Ascending aorta (tissue), 2 donors: ENCODE results near the gene ATP6V1B1. TPM values are rescaled to one million over a fixed set of nuclear protein-coding genes. Genes with fewer than 3 reads are reported as not detected.

Source experiments
- DNase-seq, 2 donors: peaks; one replicate each; pipeline ENCODE4 v3.0.0-alpha.2; 2019; ENCODE audit warnings: low spot score in 2 of 2
- H3K27ac ChIP-seq, 2 donors: fragments of 200-600 bp; sonication (generic); one replicate each; pipeline ENCODE4 v1.5.1; 2016 to 2017; ENCODE audit warnings: mild to moderate bottlenecking in 1 of 2
- H3K27me3 ChIP-seq: fragments of 200-600 bp; sonication (generic); one replicate; pipeline ENCODE4 v1.5.1; 2017
- H3K36me3 ChIP-seq, 2 donors: fragments of 200-600 bp; sonication (generic); one replicate each; pipeline ENCODE4 v1.5.1; 2016
- H3K4me1 ChIP-seq, 2 donors: fragments of 200-600 bp; sonication (generic); one replicate each; pipeline ENCODE4 v1.5.1; 2016 to 2017; ENCODE audit warnings: mild to moderate bottlenecking in 1 of 2
- H3K4me3 ChIP-seq, 2 donors: fragments of 200-600 bp; sonication (generic); one replicate each; pipeline ENCODE4 v1.5.1; 2016 to 2017; ENCODE audit warnings: mild to moderate bottlenecking in 1 of 2
- H3K9me3 ChIP-seq, 2 donors: fragments of 200-600 bp; sonication (generic); one replicate each; pipeline ENCODE4 v1.5.1; 2016
- intact Hi-C: fragments of 100-400 bp; cut with DNase I; formaldehyde crosslinking; loops from one replicate; pipeline ENCODE4 v1.15.1; 2023
- total RNA-seq: library from RNA; depleted of rRNA; stranded (reverse); fragments of >200 nt; gene quantifications from one replicate; pipeline ENCODE4 v1.1.0, GENCODE V29; 2016
- TF ChIP-seq, protein P1 (sequence below), 3 experiments: fragments of 200-600 bp in 2 of 3; fragments of 450-650 bp in 1 of 3; sonication (generic) in 2 of 3; IDR thresholded peaks; one replicate each; pipeline ENCODE4 v1.5.1; 2016 to 2019; ENCODE audit warnings: antibody characterized with exemption in 3 of 3, mild to moderate bottlenecking in 1 of 3, moderate library complexity in 1 of 3

ATP6V1B1 gene
- total RNA-seq, 1 donor from 2014 or later: not detected

DNA sequence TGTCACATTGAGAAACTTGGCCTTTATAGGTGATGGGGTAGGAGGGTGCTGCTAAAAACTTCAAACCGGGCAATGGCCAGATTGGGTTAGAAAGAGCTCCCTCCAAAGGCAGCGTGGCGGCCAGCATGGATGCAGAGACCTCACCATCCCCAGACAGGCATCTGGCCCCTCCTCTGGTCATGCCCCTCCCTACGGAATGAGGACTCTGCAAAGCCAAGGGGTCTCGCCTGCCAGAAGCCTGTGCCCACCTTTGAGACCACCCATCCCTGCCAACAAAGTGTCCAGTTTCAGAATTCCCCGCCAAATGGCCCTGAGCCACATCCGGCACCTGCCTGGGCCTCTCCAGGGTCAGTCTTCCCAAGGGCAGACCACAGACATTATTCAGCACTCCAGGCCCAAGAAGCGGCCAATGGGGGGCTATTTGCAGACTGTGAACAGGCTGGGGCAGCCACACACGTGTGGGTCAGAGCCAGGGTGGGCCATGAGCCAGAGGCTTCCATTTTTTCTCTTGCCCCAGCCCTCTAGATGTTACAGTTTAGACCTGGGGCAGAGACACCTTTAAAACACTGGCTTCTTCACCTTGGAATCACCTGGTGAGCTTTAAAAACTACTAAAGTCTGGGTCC is 4.2 kb upstream of the ATP6V1B1 start:
- Histone ChIP-seq H3K27ac (no peak overlapping the region), H3K9me3 (no peaks in the 10 kb centered on the region), H3K36me3 (no peaks in the 10 kb centered on the region), H3K27me3 (no peaks in the 10 kb centered on the region), H3K4me1 (no peaks in the 10 kb centered on the region), H3K4me3 (no peak overlapping the region)
- intact Hi-C loops: no loop called here
- TF ChIP-seq, protein P1, sequence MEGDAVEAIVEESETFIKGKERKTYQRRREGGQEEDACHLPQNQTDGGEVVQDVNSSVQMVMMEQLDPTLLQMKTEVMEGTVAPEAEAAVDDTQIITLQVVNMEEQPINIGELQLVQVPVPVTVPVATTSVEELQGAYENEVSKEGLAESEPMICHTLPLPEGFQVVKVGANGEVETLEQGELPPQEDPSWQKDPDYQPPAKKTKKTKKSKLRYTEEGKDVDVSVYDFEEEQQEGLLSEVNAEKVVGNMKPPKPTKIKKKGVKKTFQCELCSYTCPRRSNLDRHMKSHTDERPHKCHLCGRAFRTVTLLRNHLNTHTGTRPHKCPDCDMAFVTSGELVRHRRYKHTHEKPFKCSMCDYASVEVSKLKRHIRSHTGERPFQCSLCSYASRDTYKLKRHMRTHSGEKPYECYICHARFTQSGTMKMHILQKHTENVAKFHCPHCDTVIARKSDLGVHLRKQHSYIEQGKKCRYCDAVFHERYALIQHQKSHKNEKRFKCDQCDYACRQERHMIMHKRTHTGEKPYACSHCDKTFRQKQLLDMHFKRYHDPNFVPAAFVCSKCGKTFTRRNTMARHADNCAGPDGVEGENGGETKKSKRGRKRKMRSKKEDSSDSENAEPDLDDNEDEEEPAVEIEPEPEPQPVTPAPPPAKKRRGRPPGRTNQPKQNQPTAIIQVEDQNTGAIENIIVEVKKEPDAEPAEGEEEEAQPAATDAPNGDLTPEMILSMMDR (IDR thresholded peaks at IDR 0.05): no peak
- DNase-seq: no peak

DNA sequence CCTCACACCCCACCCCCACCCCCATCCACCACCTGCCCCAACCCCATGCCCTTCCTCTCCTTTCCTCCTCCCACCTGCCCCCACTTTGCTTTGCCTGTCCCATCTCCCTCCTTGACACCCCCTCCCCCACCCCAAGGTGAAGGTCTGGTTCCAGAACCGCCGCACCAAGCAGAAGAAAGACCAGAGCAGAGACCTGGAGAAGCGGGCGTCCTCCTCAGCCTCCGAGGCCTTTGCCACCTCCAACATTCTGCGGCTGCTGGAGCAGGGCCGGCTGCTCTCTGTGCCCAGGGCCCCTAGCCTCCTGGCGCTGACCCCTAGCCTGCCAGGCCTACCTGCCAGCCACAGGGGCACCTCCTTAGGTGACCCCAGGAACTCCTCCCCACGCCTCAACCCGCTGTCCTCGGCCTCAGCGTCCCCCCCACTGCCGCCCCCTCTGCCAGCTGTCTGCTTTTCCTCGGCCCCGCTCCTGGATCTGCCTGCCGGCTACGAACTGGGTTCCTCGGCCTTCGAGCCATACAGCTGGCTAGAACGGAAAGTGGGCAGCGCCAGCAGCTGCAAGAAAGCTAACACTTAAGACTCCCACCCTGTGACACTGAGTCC is 3.0 kb upstream of the ATP6V1B1 start:
- H3K9me3 ChIP-seq: no peaks in the 10 kb centered on the region
- no peak for DNase-seq
- TF ChIP-seq, protein P1 (IDR thresholded peaks at IDR 0.05): no peak

DNA sequence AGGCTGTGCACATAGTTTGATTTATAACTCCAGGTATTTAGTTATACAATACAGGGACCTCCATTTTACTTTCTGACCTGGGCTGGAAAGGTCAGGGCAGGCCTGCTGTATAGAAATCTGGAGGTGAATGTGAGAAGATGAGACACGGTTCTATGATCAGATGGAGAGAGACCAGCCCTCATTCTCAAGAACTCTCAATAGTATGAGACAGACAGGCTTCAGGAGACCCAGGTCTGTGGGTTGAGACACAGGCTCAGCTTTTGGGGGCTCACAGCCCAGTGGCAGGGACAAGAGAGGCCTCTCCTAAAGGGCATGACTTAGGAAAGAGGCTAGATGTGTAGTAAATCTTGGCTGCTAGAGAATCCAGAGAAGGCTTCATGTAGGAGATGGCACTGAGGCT is 719 bp upstream of the ATP6V1B1 start:
- Histone ChIP-seq H3K27ac (no peak overlapping the region), H3K4me1 (no peaks in the 10 kb centered on the region), H3K9me3 (no peaks in the 10 kb centered on the region), H3K36me3 (no peaks in the 10 kb centered on the region), H3K27me3 (no peaks in the 10 kb centered on the region), H3K4me3 (no peak overlapping the region)
- intact Hi-C loops: no loop called here
- no peak for DNase-seq
- TF ChIP-seq, protein P1 (IDR thresholded peaks at IDR 0.05): no peak

More for the DNA sequence above, 3.0 kb upstream of the ATP6V1B1 start:
- H3K36me3 ChIP-seq: no peaks in the 10 kb centered on the region
- no peak overlapping the region for H3K27ac ChIP-seq
- intact Hi-C loops: no loop called here
- H3K4me3 ChIP-seq: no peak overlapping the region
- H3K27me3 ChIP-seq: no peaks in the 10 kb centered on the region
- no peaks in the 10 kb centered on the region for H3K4me1 ChIP-seq

DNA sequence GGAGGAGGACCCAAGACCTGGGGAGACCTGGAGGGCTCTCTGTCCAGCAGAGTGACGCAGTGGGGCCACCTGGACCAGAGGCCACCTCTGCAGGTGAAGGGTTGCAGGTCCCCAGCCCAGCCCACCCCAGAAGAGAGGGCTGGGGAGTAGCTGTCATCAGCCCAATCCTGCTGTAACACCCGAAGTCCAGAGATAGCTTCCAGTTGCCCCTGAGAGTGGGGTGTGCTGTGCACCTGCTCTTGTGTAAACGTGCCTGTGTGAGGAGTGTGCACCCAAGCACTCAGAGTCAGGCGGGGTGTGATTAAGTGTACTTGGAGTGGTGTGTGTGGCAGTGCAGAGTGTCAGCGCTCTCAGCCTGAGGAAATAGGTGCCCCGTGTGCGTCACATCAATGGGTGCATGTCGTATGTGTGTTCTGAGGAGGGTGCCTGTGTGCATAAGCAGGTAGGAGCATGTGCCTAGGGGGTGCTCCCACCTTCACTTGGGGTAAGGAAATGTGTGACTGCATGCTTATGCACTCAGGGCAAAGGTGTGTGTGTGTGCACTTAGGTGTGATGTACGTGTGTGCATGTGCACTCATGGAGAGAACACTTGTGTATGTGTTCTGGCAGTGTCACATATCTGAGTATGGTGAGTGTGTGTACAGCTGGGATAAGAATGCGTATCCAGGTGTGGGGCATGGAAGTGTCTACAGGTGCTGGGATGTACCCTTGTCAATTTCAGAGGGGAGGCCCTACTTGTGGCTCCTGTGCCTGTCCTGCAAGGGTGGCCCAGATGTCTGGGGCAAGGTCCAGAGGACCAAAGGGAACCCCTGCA is 672 bp downstream of the ATP6V1B1 start:
- Histone ChIP-seq H3K27ac (no peak overlapping the region), H3K4me3 (no peak overlapping the region), H3K4me1 (no peaks in the 10 kb centered on the region), H3K27me3 (no peaks in the 10 kb centered on the region), H3K36me3 (no peaks in the 10 kb centered on the region), H3K9me3 (no peaks in the 10 kb centered on the region)
- intact Hi-C loops: no loop called here
- TF ChIP-seq, protein P1 (IDR thresholded peaks at IDR 0.05): no peak
- DNase-seq: no peak

DNA sequence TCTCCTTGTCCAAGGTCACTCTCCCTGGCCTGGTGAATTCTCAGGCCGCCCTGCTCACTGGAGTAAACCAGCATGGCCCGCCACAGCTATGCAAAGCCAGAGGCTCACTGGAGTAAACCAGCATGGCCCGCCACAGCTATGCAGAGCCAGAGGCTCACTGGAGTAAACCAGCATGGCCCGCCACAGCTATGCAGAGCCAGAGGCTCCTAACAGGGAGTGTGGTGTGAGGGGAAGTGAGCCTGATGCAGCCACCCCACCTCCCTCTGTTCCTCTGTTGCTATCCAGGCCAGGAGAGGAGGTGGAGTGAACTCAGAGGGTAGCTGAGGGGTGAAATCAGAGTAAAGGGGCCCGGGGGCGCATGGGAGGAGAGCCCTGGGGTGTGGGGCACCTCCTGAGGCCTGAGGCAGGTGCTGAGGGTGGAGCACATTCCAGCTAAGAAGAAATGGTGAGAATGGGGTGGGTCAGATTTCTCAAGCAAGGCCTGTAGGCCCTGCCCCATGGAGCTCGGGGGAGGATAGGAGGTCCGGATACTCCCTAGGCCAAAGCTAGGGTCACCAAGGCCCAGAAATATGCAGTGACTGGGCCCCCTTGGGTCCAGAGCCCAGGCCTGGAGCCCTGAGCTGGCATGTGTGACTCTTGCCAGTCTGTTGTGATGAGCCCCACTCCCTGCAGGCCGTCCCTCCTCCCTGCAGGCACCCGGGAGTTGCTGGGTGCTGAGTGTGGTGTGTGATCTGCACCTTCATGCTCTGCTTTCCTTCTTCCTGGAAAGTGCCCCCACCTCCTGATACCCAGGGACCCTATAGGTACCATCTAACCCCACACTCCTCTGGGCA is 1.5 kb downstream of the ATP6V1B1 start:
- no peaks in the 10 kb centered on the region for H3K36me3 ChIP-seq
- DNase-seq: no peak
- H3K4me3 ChIP-seq: no peak overlapping the region
- no peaks in the 10 kb centered on the region for H3K4me1 ChIP-seq
- no peak overlapping the region for H3K27ac ChIP-seq
- TF ChIP-seq, protein P1 (IDR thresholded peaks at IDR 0.05): no peak
- no peaks in the 10 kb centered on the region for H3K27me3 ChIP-seq
- intact Hi-C loops: no loop called here
- no peaks in the 10 kb centered on the region for H3K9me3 ChIP-seq
